Ureter (tissue), 1 donor: ENCODE results near the gene NUTM2G. TPM values are rescaled to one million over a fixed set of nuclear protein-coding genes. Genes with fewer than 3 reads are reported as not detected.
"Not testable (repeated sequence)": the region's sequence is repeated elsewhere in the genome, so short reads cannot be mapped to it uniquely, and the experiment has no call there.

Source experiments
- DNase-seq: peaks from one replicate; pipeline ENCODE4 v3.0.0-alpha.2; 2020; ENCODE audit warnings: low spot score
- total RNA-seq: library from RNA; stranded (reverse); gene quantifications from one replicate; pipeline ENCODE4 v1.2.4, GENCODE V29; 2023
- donor health status: DM: yes; HTN: yes; CAD: no.

Gene NUTM2G, protein sequence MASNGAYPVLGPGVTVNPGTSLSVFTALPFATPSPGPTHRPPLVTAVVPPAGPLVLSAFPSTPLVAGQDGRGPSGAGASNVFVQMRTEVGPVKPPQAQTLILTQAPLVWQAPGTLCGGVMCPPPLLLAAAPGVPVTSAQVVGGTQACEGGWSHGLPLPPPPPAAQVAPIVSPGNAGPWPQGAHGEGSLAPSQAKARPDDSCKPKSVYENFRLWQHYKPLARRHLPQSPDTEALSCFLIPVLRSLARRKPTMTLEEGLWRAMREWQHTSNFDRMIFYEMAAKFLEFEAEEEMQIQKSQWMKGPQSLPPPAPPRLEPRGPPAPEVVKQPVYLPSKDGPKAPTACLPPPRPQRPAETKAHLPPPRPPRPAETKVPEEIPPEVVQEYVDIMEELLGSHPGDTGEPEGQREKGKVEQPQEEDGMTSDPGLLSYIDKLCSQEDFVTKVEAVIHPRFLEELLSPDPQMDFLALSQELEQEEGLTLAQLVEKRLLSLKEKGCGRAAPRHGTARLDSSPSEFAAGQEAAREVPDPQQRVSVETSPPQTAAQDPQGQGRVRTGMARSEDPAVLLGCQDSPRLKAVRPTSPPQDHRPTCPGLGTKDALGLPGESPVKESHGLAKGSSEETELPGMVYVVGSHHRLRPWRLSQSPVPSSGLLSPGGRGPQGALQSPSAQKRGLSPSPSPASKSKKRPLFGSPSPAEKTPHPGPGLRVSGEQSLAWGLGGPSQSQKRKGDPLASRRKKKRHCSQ
- not detected for total RNA-seq

DNA sequence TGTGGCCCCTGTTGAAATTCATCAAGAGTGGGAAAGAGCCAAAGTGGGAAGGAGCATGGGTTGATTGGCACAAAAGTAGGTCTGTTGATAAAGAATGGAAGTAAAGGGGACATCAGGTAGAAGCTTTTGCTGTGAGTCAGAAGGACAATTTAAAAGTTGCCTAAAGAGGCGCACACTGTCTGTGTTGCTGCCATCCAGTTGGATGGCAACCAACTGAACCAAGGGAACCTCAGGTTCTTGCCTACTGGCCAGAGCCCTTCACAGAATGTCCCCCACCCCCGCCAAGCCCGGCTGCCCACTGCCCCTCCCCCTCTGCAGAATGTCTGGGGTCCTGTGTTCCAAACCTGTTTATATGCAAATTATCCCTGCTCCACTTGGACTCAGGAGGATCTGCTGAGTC lies at the start of gene NUTM2G:
NUTM2G (plus strand) TSS at position 301 of the 400 bp plus-strand sequence. CDS start 182 bp downstream, outside the sequence.
- DNase-seq = not testable (repeated sequence)

- DNase-seq = no peak
These were observed 44.7 kb upstream of the NUTM2G start for GRCh38 chr9:96883922-96884321.

DNA sequence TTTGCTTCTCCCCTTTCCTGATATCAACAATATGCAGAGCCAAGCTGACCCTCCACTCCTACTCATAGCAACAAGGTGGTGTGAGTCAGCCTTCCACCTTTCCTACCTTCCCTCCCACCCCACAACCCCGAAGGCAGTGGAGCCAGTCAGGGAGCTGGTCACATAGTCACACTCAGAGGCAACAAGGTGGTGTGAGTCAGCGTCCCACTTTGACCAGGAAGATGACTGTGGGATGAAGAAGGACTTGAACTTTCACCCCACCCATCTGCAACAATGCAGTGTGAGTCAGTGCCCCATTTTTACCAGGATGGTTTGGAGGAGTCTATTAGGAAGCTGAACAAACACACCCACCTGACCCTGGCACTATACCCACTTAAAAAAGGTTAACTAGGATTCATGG lies 44.2 kb upstream of the NUTM2G start:
- no peak for DNase-seq

DNA sequence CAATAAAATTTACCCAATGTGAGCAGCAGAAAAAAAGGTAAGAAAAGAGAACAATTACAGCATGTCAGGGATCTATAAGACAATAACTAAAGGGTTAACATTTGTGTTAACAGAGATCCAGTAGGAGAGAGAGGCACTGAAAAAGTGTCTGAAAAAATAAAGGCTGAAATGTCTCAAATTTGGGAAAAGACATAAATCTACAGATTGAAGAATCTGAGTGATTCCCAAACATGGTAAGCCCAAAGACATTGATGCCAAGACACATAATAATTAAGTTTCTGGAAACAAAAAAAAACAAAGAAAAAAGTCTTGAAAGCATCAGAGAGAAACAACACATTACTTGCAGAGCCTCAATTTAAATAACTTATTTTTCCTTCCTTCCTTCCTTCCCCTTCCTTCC lies 43.2 kb upstream of the NUTM2G start:
- DNase-seq = no peak

DNA sequence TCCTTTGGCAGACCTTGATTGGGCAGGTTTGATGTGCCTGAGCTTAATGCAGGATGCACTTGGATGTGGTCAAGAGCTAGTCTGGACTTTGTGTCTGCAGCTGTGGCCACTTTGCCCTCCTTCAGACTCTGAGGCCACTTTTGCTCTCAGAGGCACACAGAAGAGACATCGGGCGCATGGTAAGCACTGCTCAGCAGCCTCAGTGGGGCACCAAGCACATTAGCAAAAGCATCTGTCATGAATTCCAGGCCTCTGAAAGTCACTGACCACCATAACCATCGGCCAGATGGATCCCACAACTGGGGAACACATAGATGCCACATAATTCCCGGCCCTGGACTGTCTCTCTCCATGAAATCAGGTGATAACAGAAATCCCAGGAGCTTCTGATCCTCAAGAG lies 40.1 kb upstream of the NUTM2G start:
- no peak for DNase-seq

GRCh38 chr9:96892131-96892530 lies 36.5 kb upstream of the NUTM2G start:
- no peak for DNase-seq

DNA sequence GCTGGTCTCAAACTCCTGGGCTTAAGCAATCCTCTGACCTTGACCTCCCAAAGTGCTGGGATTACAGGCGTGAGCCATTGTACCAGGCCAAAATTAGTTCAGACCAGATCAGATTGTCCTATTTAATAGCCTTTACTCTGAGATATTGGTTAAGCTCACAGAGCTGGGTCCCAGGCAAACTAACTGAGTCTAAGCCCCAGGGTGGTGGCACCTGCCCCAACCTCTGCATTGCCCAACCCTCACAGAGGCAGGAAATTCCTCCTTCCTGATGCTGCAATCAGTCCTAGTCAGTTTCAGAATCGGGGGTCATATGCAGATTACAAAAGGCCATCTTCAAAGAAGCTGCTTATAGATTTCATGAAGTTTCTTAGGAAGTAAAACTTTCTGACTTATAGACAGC lies 28.6 kb upstream of the NUTM2G start:
- not testable (repeated sequence) for DNase-seq

DNA sequence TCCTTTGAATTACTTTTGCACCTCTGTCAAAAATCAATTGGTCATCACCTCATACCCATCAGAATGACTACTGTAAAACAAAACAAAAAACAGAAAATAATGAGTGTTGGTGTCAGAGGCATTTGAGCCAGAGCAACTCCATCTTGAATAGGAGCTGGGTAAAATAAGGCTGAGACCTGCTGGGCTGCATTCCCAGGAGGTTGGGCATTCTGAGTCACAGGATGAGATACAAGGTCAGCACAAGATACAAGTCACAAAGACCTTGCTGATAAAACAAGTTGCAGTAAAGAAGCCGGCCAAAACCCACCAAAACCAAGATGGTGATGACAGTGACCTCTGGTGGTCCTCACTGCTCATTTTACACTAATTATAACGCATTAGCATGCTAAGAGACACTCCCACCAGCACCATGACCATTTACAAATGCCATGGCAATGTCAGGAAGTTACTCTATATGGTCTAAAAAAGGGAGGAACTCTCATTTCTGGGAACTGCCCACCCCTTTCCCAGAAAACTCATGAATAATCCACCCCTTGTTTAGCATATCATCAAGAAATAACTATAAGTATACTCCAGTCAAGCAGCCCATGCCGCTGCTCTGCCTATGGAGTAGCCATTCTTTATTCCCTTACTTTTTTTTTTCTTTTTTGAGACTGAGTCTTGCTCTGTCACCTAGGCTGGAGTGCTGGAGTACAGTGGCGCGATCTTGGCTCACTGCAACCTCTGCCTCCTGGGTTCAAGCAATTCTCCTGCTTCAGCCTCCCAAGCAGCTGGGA lies 23.5 kb upstream of the NUTM2G start:
- DNase-seq = not testable (repeated sequence)

GRCh38 chr9:96908479-96908878 lies 20.2 kb upstream of the NUTM2G start:
- DNase-seq = not testable (repeated sequence)

DNA sequence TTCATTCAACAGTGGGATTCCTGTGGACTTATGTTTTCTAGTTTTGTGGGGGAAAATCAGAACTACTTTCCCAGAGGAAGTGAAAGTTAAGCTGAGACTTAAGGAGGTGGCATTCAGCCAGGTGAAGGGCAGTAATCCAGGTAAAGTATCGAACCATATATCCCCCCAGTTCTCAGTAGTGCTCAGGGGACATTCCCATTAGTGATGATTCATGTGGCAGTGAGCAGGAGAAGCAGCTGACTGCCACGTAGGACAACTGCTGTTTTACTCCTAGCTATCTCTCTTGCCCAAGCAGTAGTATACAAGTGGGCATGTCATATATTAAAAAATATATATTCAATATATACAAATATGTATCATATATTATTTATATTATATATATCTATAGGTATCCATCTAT lies 13.1 kb upstream of the NUTM2G start:
- not testable (repeated sequence) for DNase-seq

- not testable (repeated sequence) for DNase-seq
These were observed 12.1 kb upstream of the NUTM2G start for GRCh38 chr9:96916531-96916930.

- DNase-seq = not testable (repeated sequence)
These were observed 10.1 kb upstream of the NUTM2G start for GRCh38 chr9:96918550-96918949.

DNA sequence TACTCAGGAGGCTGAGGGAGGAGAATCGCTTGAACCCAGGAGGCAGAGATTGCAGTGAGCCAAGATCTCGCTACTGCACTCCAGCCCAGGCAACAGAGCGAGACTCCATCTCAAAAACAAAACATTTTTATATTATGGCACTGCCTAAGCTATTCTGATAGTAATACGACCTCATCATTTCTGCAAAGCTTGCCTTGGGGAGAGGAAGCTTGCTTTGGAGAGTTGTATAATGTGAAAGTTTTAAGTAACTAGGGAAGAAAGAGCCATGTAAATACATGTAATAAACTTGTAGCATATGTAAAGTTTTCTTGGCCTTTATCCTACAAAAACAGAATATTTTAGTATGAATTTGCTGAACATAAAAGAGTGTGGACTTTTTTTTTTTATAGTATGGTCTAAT lies 7.8 kb upstream of the NUTM2G start:
- DNase-seq = not testable (repeated sequence)

DNA sequence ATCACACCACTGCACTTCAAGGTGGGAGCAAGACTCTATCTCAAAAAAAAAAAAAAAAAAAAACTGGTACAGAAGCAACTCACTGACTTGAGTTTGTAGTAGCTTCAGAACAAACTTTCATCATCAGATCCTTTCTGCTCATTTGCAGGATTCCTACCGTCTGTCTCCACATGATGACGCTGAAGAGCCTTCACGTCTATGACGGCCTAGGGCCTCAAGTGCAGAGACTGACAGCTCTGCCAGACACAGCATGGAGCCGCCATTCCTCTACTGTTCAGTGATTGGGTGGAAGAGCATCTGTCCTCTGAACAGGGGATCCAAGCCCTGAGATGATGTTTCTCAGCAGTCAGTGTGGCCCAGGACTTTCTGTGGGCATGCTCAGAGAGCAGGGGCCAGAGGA lies 3.1 kb upstream of the NUTM2G start:
- DNase-seq = not testable (repeated sequence)

DNA sequence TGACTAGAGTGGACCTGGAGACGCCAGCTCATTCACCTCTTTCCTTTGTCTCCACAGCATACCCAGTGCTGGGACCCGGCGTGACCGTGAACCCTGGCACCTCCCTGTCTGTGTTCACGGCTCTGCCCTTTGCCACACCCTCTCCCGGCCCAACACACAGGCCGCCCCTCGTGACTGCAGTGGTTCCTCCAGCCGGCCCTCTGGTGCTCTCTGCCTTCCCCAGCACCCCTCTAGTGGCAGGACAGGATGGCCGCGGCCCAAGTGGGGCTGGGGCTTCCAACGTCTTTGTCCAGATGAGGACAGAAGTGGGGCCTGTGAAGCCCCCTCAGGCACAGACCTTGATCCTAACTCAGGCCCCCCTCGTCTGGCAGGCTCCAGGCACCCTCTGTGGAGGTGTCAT lies 3.0 kb downstream of the NUTM2G start:
- DNase-seq = not testable (repeated sequence)

DNA sequence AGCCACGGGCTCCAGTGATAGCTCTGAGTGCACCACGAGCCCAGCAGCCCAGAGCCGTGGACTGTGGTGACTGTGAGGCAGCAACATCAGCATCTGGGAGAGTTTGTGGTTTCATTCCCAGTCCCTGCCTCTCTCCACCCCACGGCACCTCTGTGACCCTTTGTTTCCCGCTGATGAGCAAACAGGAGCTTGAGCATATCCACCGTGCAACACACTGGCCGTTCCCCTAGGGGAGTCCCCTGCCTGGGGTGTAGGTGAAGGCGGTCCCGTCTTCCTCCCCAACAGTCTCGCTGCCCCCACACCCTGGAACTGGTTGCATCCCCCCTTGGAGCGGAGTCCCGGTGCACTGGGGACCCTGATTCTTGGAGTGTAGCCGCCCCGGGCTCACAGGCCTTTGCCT lies 5.5 kb downstream of the NUTM2G start:
- DNase-seq = not testable (repeated sequence)

GRCh38 chr9:96934706-96935105 lies 6.1 kb downstream of the NUTM2G start:
- DNase-seq = not testable (repeated sequence)

DNA sequence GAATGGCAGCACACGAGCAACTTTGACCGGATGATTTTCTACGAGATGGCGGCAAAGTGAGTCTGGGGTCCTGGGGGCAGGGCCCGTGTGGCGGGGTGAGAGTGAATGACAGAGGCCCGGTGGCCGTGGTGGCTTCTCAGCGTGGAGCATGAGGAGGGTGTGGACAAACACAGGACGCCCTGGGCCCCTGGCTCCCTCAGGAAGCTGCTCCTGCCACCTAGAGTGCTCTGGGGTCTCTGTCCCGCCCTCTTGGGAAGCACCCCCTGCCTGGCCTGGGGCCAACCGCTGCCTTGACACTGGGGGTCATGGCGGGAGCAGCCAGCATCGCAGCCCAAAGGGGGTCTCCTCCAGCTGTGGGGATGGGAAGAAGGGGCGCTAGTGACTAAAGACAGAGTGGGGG lies 6.8 kb downstream of the NUTM2G start:
- not testable (repeated sequence) for DNase-seq

- DNase-seq = not testable (repeated sequence)
These were observed 8.8 kb downstream of the NUTM2G start for GRCh38 chr9:96937442-96937841.

DNA sequence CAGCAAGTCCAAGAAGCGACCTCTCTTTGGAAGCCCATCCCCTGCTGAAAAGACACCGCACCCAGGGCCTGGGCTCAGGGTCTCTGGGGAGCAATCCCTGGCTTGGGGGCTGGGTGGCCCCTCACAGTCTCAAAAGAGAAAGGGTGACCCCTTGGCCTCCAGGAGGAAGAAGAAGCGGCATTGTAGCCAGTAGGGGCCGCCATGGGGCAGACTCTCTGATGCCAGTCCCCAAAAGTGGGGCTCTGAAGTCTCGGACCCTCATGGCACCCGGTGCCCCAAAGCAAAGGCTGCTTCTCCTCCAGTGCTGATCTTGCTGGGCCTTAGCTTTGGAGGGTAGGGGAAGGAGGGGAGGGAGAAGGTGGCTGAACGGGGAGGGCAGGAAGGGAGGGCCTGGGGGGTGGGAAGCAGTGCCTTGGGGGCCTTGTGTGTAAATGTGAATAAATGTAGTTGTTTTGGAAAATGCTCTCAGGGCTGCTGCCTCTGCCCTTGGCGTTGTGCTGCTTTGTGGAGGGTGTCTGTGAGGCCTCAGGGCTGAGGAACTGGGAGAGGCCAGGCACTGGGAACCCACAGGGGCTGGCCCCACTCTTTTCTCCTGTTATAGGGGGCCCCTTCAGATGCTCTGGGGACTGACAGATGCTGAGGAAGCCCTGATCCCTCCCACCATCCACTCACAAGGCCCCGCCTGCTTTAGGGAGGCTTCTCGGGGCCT lies 10.5 kb downstream of the NUTM2G start:
- not testable (repeated sequence) for DNase-seq

DNA sequence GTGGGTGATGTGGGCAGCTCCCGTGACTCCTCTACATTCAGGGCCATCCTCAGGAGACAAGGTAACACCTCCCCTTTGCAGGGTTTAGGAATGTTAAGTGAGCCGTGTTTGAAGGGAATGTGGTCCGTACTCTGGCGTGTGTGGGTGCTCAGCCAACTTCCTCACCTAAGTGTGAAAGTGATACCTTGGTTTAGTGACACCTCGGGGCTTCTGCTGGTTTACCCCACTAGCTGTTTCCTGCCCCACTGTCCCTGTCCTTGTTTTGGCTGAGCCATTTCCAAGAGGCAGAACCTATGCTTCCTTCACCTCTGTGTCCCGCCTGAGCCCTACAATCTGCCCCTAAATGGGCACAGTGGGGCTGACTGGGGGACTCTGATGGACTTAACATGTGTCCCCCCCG lies 12.3 kb downstream of the NUTM2G start:
- not testable (repeated sequence) for DNase-seq
